Thoracic aorta (tissue), 2 donors: Measurements from ENCODE around the gene BTBD18. TPM values are rescaled to one million over a fixed set of nuclear protein-coding genes. Genes with fewer than 3 reads are reported as not detected.
A peak's percentile ranks its signal among the peaks of the same experiment; 100 is the strongest.

Source experiments
- ATAC-seq: fragments of 150-250 bp; one replicate; pipeline ENCODE4 v1.8.0; 2017; ENCODE audit warnings: low read depth; ENCODE audit not compliant: insufficient number of reproducible peaks, low FRiP score
- DNase-seq: peaks from one replicate; pipeline ENCODE4 v3.0.0-alpha.2; 2020; ENCODE audit warnings: low spot score
- H3K27ac ChIP-seq, 2 donors: fragments of 200-600 bp; sonication (generic); 1 replicate in 1 of 2; 2 replicates in 1 of 2; pipeline ENCODE4 v1.5.1; 2016; ENCODE audit warnings: mild to moderate bottlenecking in 2 of 2, moderate library complexity in 2 of 2
- H3K27me3 ChIP-seq: fragments of 200-600 bp; sonication (generic); replicated peaks from 2 replicates; pipeline ENCODE4 v1.6.0; 2016; ENCODE audit warnings: mild to moderate bottlenecking; ENCODE audit not compliant: insufficient read depth
- H3K36me3 ChIP-seq: fragments of 200-600 bp; sonication (generic); one replicate; pipeline ENCODE4 v1.5.1; 2016
- H3K4me1 ChIP-seq, 2 donors: fragments of 200-600 bp; sonication (generic); 1 replicate in 1 of 2; 2 replicates in 1 of 2; pipeline versions ENCODE4 v1.5.1 to v1.6.0; 2016; ENCODE audit warnings: low read depth in 2 of 2, mild to moderate bottlenecking in 1 of 2; ENCODE audit not compliant: control insufficient read depth in 1 of 2
- H3K4me3 ChIP-seq: fragments of 200-600 bp; sonication (generic); 2 replicates; pipeline ENCODE4 v1.5.1; 2016; ENCODE audit warnings: mild to moderate bottlenecking
- H3K9me3 ChIP-seq: fragments of 200-600 bp; sonication (generic); 2 replicates; pipeline ENCODE4 v1.5.1; 2016
- CTCF ChIP-seq: fragments of 200-600 bp; sonication (generic); IDR thresholded peaks from one replicate; pipeline ENCODE4 v1.5.1; 2019; ENCODE audit warnings: antibody characterized with exemption
- total RNA-seq, 2 donors: library from RNA; depleted of rRNA; stranded (reverse); fragments of >200 nt; gene quantifications; one replicate each; pipeline versions ENCODE4 v1.1.0 to v1.2.3, GENCODE V29; 2016

BTBD18 gene
- total RNA-seq, 2 donors from 2014 or later = not detected

GRCh38 chr11:57773026-57773598, 21.5 kb upstream of the BTBD18 start:
- TF ChIP-seq CTCF = no peak
- DNase-seq (no peak), ATAC-seq (no peak)
- Histone ChIP-seq H3K36me3 (no peaks in the 10 kb centered on the region), H3K27me3 (no peaks in the 10 kb centered on the region), H3K4me3 (no peak overlapping the region), H3K9me3 (no peaks in the 10 kb centered on the region), H3K4me1 (peaks cover 72 to 86% of the 10 kb centered on the region in 2 donors), H3K27ac (no peak overlapping the region)

- Histone ChIP-seq H3K4me3 (no peak overlapping the region), H3K27ac (no peak overlapping the region), H3K27me3 (no peaks in the 10 kb centered on the region), H3K4me1 (peaks cover 70 to 84% of the 10 kb centered on the region in 2 donors), H3K36me3 (no peaks in the 10 kb centered on the region), H3K9me3 (no peaks in the 10 kb centered on the region)
- TF ChIP-seq CTCF = no peak
- ATAC-seq (no peak), DNase-seq (no peak)
These were observed 20.9 kb upstream of the BTBD18 start for GRCh38 chr11:57772562-57772961.

GRCh38 chr11:57771365-57771764, 19.7 kb upstream of the BTBD18 start:
- Histone ChIP-seq H3K4me3 (no peak overlapping the region), H3K36me3 (no peaks in the 10 kb centered on the region), H3K27ac (no peak overlapping the region), H3K27me3 (no peaks in the 10 kb centered on the region), H3K9me3 (no peaks in the 10 kb centered on the region), H3K4me1 (peaks cover 61 to 81% of the 10 kb centered on the region in 2 donors)
- no peak for TF ChIP-seq CTCF
- no peak for ATAC-seq
- DNase-seq = no peak

- Histone ChIP-seq H3K9me3 (no peaks in the 10 kb centered on the region), H3K4me1 (peaks cover 58 to 81% of the 10 kb centered on the region in 2 donors), H3K4me3 (no peak overlapping the region), H3K27ac (no peak overlapping the region), H3K36me3 (no peaks in the 10 kb centered on the region), H3K27me3 (no peaks in the 10 kb centered on the region)
- DNase-seq = no peak
- no peak for TF ChIP-seq CTCF
- no peak for ATAC-seq
These were observed 19.2 kb upstream of the BTBD18 start for GRCh38 chr11:57770793-57771192.

GRCh38 chr11:57764972-57765371, 13.4 kb upstream of the BTBD18 start:
- Histone ChIP-seq H3K9me3 (no peaks in the 10 kb centered on the region), H3K4me3 (peak overlapping the region; percentile 86), H3K4me1 (peaks cover 30 to 53% of the 10 kb centered on the region in 2 donors), H3K27me3 (no peaks in the 10 kb centered on the region), H3K36me3 (no peaks in the 10 kb centered on the region), H3K27ac (peak overlapping the region in 1 of 2 donors; percentile 80)
- DNase-seq (no peak), ATAC-seq (no peak)
- no peak for TF ChIP-seq CTCF
